Esophagus muscularis mucosa (tissue), 4 donors: ENCODE data around the gene DNM3. TPM values are rescaled to one million over a fixed set of nuclear protein-coding genes. Genes with fewer than 3 reads are reported as not detected.

ENCODE experiments used
- DNase-seq: peaks from one replicate; pipeline ENCODE4 v3.0.0-alpha.2; 2017; ENCODE audit errors: extremely low spot score
- H3K27ac ChIP-seq, 4 donors: fragments of 200-600 bp; sonication (generic); replicated peaks in 1 of 4; 1 replicate in 3 of 4; 2 replicates in 1 of 4; pipeline ENCODE4 v1.5.1; 2016 to 2019; ENCODE audit warnings: mild to moderate bottlenecking in 1 of 4
- H3K27me3 ChIP-seq, 4 donors: fragments of 200-600 bp; sonication (generic); one replicate each; pipeline versions ENCODE4 v1.5.1 to v1.6.0; 2016 to 2019
- H3K36me3 ChIP-seq, 4 donors: fragments of 200-600 bp; sonication (generic); one replicate each; pipeline ENCODE4 v1.5.1; 2016 to 2019
- H3K4me1 ChIP-seq, 4 donors: fragments of 200-600 bp; sonication (generic); one replicate each; pipeline ENCODE4 v1.5.1; 2016 to 2019
- H3K4me3 ChIP-seq, 4 donors: fragments of 200-600 bp; sonication (generic); 1 replicate in 2 of 4; 2 replicates in 2 of 4; pipeline ENCODE4 v1.5.1; 2016 to 2019; ENCODE audit warnings: mild to moderate bottlenecking in 4 of 4, moderate library complexity in 1 of 4
- H3K9me3 ChIP-seq, 4 donors: fragments of 200-600 bp; sonication (generic); 1 replicate in 3 of 4; 2 replicates in 1 of 4; pipeline ENCODE4 v1.5.1; 2016 to 2019
- EP300 ChIP-seq: sonication (generic); formaldehyde crosslinking; IDR thresholded peaks from one replicate; pipeline ENCODE4 v1.6.1; 2017; ENCODE audit warnings: antibody characterized with exemption
- POLR2A ChIP-seq: fragments of 450-650 bp; IDR thresholded peaks from one replicate; pipeline ENCODE4 v1.6.1; 2017; ENCODE audit warnings: antibody characterized with exemption, moderate library complexity, mild to moderate bottlenecking, low read depth
- POLR2AphosphoS5 ChIP-seq, 2 donors: sonication (generic); formaldehyde crosslinking; IDR thresholded peaks; one replicate each; pipeline ENCODE4 v1.6.1; 2017; ENCODE audit warnings: antibody characterized with exemption in 2 of 2
- WGBS: methylation state at CpG from one replicate; pipeline ENCODE4 v1.1.5; 2018; 5-methylcytosine and 5-hydroxymethylcytosine counted together
- intact Hi-C: fragments of 100-400 bp; cut with DNase I; formaldehyde crosslinking; loops from one replicate; pipeline ENCODE4 v1.15.1; 2023
- total RNA-seq, 4 donors: library from RNA; depleted of rRNA; stranded (reverse); fragments of >200 nt; gene quantifications; one replicate each; pipeline versions ENCODE4 v1.1.0 to v1.2.1, GENCODE V29; 2016
- TF ChIP-seq, protein P1 (sequence below), 3 experiments: fragments of 200-600 bp in 2 of 3; fragments of 450-650 bp in 1 of 3; sonication (generic) in 2 of 3; IDR thresholded peaks; one replicate each; pipeline ENCODE4 v1.5.1; 2017 to 2019; ENCODE audit warnings: antibody characterized with exemption in 3 of 3, mild to moderate bottlenecking in 2 of 3, moderate library complexity in 1 of 3

DNM3 gene
- total RNA-seq, 4 donors from 2014 or later: 3.3 to 6.4 (median 3.9) TPM

- WGBS: 68% methylated on average over 2 of the region's 2 CpGs
- TF ChIP-seq POLR2A: no peak
Observed at GRCh38 chr1:172220376-172220775, 379.1 kb downstream of the DNM3 start.

DNA sequence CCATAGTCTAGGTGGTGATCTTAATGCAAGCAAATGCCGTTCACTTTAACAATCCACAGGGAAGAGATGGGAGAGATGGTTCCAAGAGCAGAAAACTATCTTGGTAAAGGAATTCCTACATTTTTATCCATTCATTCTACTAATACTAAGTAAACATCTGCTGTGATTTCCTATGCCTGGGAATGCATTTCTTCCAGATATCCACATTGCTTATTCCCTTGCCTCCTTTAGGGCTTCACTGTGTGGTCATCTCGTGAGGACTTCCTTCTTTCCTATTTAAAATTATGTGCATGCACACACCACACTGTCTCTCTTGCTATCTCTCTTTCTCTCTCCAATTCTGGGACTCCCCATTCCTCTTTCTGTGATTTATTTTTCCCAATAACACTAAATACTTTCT, 380.1 kb downstream of the DNM3 start:
- TF ChIP-seq, protein P1, sequence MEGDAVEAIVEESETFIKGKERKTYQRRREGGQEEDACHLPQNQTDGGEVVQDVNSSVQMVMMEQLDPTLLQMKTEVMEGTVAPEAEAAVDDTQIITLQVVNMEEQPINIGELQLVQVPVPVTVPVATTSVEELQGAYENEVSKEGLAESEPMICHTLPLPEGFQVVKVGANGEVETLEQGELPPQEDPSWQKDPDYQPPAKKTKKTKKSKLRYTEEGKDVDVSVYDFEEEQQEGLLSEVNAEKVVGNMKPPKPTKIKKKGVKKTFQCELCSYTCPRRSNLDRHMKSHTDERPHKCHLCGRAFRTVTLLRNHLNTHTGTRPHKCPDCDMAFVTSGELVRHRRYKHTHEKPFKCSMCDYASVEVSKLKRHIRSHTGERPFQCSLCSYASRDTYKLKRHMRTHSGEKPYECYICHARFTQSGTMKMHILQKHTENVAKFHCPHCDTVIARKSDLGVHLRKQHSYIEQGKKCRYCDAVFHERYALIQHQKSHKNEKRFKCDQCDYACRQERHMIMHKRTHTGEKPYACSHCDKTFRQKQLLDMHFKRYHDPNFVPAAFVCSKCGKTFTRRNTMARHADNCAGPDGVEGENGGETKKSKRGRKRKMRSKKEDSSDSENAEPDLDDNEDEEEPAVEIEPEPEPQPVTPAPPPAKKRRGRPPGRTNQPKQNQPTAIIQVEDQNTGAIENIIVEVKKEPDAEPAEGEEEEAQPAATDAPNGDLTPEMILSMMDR (IDR thresholded peaks at IDR 0.05): no peak
- no peak for TF ChIP-seq EP300
- TF ChIP-seq POLR2AphosphoS5 (IDR thresholded peaks at IDR 0.05): no peak
- no peak for TF ChIP-seq POLR2A
- Histone ChIP-seq H3K36me3 (no peaks in the 10 kb centered on the region), H3K27ac (no peak overlapping the region), H3K9me3 (no peaks in the 10 kb centered on the region), H3K4me3 (no peak overlapping the region), H3K4me1 (no peaks in the 10 kb centered on the region), H3K27me3 (no peaks in the 10 kb centered on the region)
- DNase-seq: no peak
- intact Hi-C loops: no loop called here
- 98% methylated on average over 2 of the region's 2 CpGs for WGBS

More at GRCh38 chr1:172220376-172220775, 379.1 kb downstream of the DNM3 start:
- no peaks in the 10 kb centered on the region for H3K4me1 ChIP-seq
- no peak overlapping the region for H3K4me3 ChIP-seq
- H3K27me3 ChIP-seq: no peaks in the 10 kb centered on the region
- H3K9me3 ChIP-seq: no peaks in the 10 kb centered on the region
- H3K36me3 ChIP-seq: no peaks in the 10 kb centered on the region
- intact Hi-C loops: no loop called here
- DNase-seq: no peak
- H3K27ac ChIP-seq: no peak overlapping the region

GRCh38 chr1:172224871-172225270, 383.6 kb downstream of the DNM3 start:
- Histone ChIP-seq H3K9me3 (no peaks in the 10 kb centered on the region), H3K27me3 (no peaks in the 10 kb centered on the region), H3K4me1 (no peaks in the 10 kb centered on the region), H3K36me3 (no peaks in the 10 kb centered on the region), H3K27ac (no peak overlapping the region), H3K4me3 (no peak overlapping the region)
- intact Hi-C loops: no loop called here
- WGBS: 86% methylated on average over 3 of the region's 3 CpGs
- no peak for DNase-seq
- TF ChIP-seq EP300 (no peak), POLR2AphosphoS5 (IDR thresholded peaks at IDR 0.05) (no peak), POLR2A (no peak)
- TF ChIP-seq, protein P1 (IDR thresholded peaks at IDR 0.05): no peak

GRCh38 chr1:172229942-172230341, 388.6 kb downstream of the DNM3 start:
- TF ChIP-seq, protein P1 (IDR thresholded peaks at IDR 0.05): no peak
- TF ChIP-seq POLR2A (no peak), POLR2AphosphoS5 (IDR thresholded peaks at IDR 0.05) (no peak), EP300 (no peak)
- Histone ChIP-seq H3K27me3 (no peaks in the 10 kb centered on the region), H3K27ac (no peak overlapping the region), H3K36me3 (no peaks in the 10 kb centered on the region), H3K4me3 (no peak overlapping the region), H3K4me1 (no peaks in the 10 kb centered on the region), H3K9me3 (no peaks in the 10 kb centered on the region)
- intact Hi-C loops: no loop called here
- 97% methylated on average over 1 of the region's 1 CpG for WGBS
- DNase-seq: no peak

- H3K36me3 ChIP-seq: no peaks in the 10 kb centered on the region
- intact Hi-C loops: no loop called here
- 100% methylated on average over 2 of the region's 2 CpGs for WGBS
- H3K4me1 ChIP-seq: no peaks in the 10 kb centered on the region
- no peaks in the 10 kb centered on the region for H3K27me3 ChIP-seq
- no peak for DNase-seq
- H3K27ac ChIP-seq: no peak overlapping the region
- no peak overlapping the region for H3K4me3 ChIP-seq
- H3K9me3 ChIP-seq: no peaks in the 10 kb centered on the region
- TF ChIP-seq POLR2A (no peak), EP300 (no peak), POLR2AphosphoS5 (IDR thresholded peaks at IDR 0.05) (no peak)
- TF ChIP-seq, protein P1 (IDR thresholded peaks at IDR 0.05): no peak
Observed at GRCh38 chr1:172230526-172230925, 389.2 kb downstream of the DNM3 start.
